HepG2 (cell line): ENCODE data around the gene EXTL1. TPM values are rescaled to one million over a fixed set of nuclear protein-coding genes. Genes with fewer than 3 reads are reported as not detected.

ENCODE experiments used
- GFI1 ChIP-seq: sonication (generic); formaldehyde crosslinking; IDR thresholded peaks from 2 replicates; pipeline ENCODE4 v1.5.0; 2020; ENCODE audit warnings: missing genetic modification reagents, mild to moderate bottlenecking, borderline replicate concordance
- HOXA5 ChIP-seq: sonication (generic); formaldehyde crosslinking; IDR thresholded peaks from 2 replicates; pipeline ENCODE4 v1.4.0; 2020; ENCODE audit warnings: missing genetic modification reagents
- IKZF1 ChIP-seq: fragments of 450-650 bp; IDR thresholded peaks from 2 replicates; pipeline ENCODE4 v1.7.1; 2016
- KDM3A ChIP-seq: IDR thresholded peaks from 2 replicates; pipeline ENCODE4 v1.6.1; 2018; ENCODE audit warnings: low read depth, missing compliant biosample characterization
- LCORL ChIP-seq, 2 experiments: fragments of 450-650 bp in 1 of 2; sonication (generic) in 1 of 2; formaldehyde crosslinking in 1 of 2; IDR thresholded peaks; 2 replicates each; pipeline versions ENCODE4 v1.5.0 to v1.6.1; 2017 to 2020; ENCODE audit warnings: antibody characterized with exemption in 1 of 2, missing genetic modification reagents in 1 of 2
- POLR2A ChIP-seq, 2 experiments: IDR thresholded peaks; 2 replicates each; pipeline ENCODE4 v1.6.1; 2011; ENCODE audit warnings: low read depth in 2 of 2, low read length in 2 of 2, mild to moderate bottlenecking in 1 of 2, moderate library complexity in 1 of 2; ENCODE audit not compliant: insufficient read depth in 1 of 2
- SMYD3 ChIP-seq: sonication (generic); formaldehyde crosslinking; IDR thresholded peaks from 2 replicates; pipeline ENCODE4 v1.8.1; 2023; ENCODE audit warnings: mild to moderate bottlenecking, missing genetic modification reagents
- TOE1 ChIP-seq: sonication (generic); formaldehyde crosslinking; IDR thresholded peaks from 2 replicates; pipeline ENCODE4 v1.4.0; 2020; ENCODE audit warnings: mild to moderate bottlenecking, missing genetic modification reagents
- polyA plus RNA-seq, 8 experiments: library from polyadenylated mRNA; depleted of rRNA in 3 of 8; stranded (reverse) in 7 of 8; unstranded in 1 of 8; fragments of >200 nt; fragmentation: Illumina TruSeq in 4 of 8; extraction: Trizol in 4 of 8; gene quantifications; 2 replicates each; pipeline versions ENCODE4 v1.2.1 to v1.2.3, GENCODE V29; 2011 to 2016; ENCODE audit warnings: low read depth in 4 of 8, missing spikeins in 1 of 8, mixed read lengths in 1 of 8; ENCODE audit not compliant: insufficient read depth in 1 of 8
- total RNA-seq, 5 experiments: library from RNA; depleted of rRNA; stranded (reverse); fragments of >200 nt; fragmentation: Illumina TruSeq; extraction: Trizol; gene quantifications; 2 replicates each; pipeline ENCODE4 v1.2.3, GENCODE V29; 2016; ENCODE audit warnings: low read depth in 1 of 5
- TF ChIP-seq, protein P1 (sequence below): sonication (generic); formaldehyde crosslinking; IDR thresholded peaks from 2 replicates; pipeline ENCODE4 v1.4.0; 2020; ENCODE audit warnings: missing genetic modification reagents, low read depth, mild to moderate bottlenecking, borderline replicate concordance
- TF ChIP-seq, protein P2 (sequence below): sonication (generic); formaldehyde crosslinking; IDR thresholded peaks from 2 replicates; pipeline ENCODE4 v1.5.0; 2020; ENCODE audit warnings: missing genetic modification reagents, mild to moderate bottlenecking, borderline replicate concordance
- TF ChIP-seq, protein P3 (sequence below): sonication (generic); formaldehyde crosslinking; conservative IDR thresholded peaks from 2 replicates; pipeline ENCODE4 v1.8.0; 2022; ENCODE audit warnings: low read depth, missing genetic modification reagents
- TF ChIP-seq, protein P4 (sequence below): fragments of 450-650 bp; IDR thresholded peaks from 2 replicates; pipeline ENCODE4 v1.6.1; 2017; ENCODE audit warnings: mild to moderate bottlenecking
- TF ChIP-seq, protein P5 (sequence below): sonication (generic); formaldehyde crosslinking; IDR thresholded peaks from 2 replicates; pipeline ENCODE4 v1.4.0; 2020; ENCODE audit warnings: missing genetic modification reagents
- TF ChIP-seq, protein P6 (sequence below): IDR thresholded peaks from 2 replicates; pipeline ENCODE4 v1.6.1; 2012; ENCODE audit warnings: low read depth, low read length, improper control_type of control experiment
- TF ChIP-seq, protein P7 (sequence below): sonication (generic); formaldehyde crosslinking; IDR thresholded peaks from 2 replicates; pipeline ENCODE4 v1.8.1; 2023; ENCODE audit warnings: mild to moderate bottlenecking, missing genetic modification reagents

The EXTL1 gene
- total and polyA plus RNA-seq, 2 of the 13 experiments (the other 11 are each of a cell fraction or from before 2014, with no cell fraction given) = 0.35 to 1.0 TPM

DNA sequence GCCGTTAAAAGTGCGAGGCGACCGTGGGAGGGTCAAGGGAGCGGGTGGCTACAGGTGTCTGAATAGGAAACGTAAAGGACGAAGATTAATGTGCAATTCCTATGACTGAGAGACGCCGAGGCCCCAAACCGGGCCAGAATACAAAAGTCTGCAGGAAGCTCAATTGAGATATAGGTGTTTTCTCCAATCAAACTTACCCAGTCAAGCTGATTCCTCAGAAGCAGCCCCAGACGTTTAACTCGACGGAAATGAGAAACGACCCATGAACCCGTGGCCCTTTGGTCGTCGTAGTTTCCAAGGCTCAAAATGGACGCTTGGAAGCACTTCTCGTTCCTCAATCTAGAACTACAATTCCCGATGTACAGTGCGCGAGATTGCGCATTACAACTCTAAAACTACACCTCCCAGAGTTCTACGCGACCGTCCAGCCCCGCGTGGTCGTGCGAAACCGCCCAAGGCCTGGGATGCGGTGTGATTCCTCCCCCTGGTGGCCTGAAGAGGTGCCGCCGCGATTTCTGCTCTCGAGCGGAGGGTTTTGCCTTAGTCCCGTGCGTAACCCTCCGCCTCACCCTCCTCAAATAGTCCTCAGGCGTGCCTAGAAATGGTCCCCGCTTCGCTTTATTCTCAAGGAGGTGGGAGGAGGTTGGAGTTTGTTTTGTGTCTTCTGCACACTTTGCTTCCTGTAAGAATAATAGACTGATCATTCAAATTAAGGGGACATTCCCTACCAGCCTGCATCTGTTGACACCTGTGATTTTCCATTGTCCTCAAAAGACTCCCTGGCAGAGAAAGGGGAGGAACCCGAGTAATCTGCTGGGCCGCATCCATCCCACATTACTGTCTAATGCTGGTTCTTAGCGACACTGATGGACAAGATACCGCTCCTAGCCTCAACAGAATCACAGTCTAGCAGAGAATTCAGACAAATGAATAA lies 23.5 kb upstream of the EXTL1 start, which contains the start of gene PAFAH2 (continued):
- TF ChIP-seq, protein P1, sequence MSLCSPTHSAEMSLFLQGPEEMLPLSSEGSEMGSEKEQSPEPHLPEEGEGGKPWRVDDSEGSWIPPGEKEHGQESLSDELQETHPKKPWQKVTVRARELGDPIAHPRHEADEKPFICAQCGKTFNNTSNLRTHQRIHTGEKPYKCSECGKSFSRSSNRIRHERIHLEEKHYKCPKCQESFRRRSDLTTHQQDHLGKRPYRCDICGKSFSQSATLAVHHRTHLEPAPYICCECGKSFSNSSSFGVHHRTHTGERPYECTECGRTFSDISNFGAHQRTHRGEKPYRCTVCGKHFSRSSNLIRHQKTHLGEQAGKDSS (CRISPR knock-in tag) = peak; percentile 86; the same call in 1 of the 2 replicates
- TF ChIP-seq, protein P2, sequence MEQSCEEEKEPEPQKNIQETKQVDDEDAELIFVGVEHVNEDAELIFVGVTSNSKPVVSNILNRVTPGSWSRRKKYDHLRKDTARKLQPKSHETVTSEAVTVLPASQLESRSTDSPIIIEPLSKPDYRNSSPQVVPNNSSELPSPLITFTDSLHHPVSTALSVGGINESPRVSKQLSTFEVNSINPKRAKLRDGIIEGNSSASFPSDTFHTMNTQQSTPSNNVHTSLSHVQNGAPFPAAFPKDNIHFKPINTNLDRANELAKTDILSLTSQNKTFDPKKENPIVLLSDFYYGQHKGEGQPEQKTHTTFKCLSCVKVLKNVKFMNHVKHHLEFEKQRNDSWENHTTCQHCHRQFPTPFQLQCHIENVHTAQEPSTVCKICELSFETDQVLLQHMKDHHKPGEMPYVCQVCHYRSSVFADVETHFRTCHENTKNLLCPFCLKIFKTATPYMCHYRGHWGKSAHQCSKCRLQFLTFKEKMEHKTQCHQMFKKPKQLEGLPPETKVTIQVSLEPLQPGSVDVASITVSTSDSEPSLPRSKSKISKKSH (CRISPR knock-in tag) = 0 out of 2 replicates have a peak, but pooled peaks have one; percentile 43
- TF ChIP-seq SMYD3 (CRISPR knock-in tag) (no peak), GFI1 (CRISPR knock-in tag) (peak; percentile 67), LCORL (IDR thresholded peaks at IDR 0.05) (no peak), LCORL (CRISPR knock-in tag; IDR thresholded peaks at IDR 0.05) (peak; percentile 83), KDM3A (CRISPR knock-in tag) (peak; percentile 98), TOE1 (CRISPR knock-in tag) (no peak; the same call in 1 of the 2 replicates), POLR2A (IDR thresholded peaks at IDR 0.05; ENCODE audit: insufficient read depth in 1 of 2, low read depth in 2 of 2, low read length in 2 of 2) (no peak; a peak in 1 of 4 replicates), HOXA5 (CRISPR knock-in tag) (peak; percentile 89), IKZF1 (no peak)
- TF ChIP-seq, protein P3, sequence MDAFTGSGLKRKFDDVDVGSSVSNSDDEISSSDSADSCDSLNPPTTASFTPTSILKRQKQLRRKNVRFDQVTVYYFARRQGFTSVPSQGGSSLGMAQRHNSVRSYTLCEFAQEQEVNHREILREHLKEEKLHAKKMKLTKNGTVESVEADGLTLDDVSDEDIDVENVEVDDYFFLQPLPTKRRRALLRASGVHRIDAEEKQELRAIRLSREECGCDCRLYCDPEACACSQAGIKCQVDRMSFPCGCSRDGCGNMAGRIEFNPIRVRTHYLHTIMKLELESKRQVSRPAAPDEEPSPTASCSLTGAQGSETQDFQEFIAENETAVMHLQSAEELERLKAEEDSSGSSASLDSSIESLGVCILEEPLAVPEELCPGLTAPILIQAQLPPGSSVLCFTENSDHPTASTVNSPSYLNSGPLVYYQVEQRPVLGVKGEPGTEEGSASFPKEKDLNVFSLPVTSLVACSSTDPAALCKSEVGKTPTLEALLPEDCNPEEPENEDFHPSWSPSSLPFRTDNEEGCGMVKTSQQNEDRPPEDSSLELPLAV (CRISPR knock-in tag) = no peak
- TF ChIP-seq, protein P4, sequence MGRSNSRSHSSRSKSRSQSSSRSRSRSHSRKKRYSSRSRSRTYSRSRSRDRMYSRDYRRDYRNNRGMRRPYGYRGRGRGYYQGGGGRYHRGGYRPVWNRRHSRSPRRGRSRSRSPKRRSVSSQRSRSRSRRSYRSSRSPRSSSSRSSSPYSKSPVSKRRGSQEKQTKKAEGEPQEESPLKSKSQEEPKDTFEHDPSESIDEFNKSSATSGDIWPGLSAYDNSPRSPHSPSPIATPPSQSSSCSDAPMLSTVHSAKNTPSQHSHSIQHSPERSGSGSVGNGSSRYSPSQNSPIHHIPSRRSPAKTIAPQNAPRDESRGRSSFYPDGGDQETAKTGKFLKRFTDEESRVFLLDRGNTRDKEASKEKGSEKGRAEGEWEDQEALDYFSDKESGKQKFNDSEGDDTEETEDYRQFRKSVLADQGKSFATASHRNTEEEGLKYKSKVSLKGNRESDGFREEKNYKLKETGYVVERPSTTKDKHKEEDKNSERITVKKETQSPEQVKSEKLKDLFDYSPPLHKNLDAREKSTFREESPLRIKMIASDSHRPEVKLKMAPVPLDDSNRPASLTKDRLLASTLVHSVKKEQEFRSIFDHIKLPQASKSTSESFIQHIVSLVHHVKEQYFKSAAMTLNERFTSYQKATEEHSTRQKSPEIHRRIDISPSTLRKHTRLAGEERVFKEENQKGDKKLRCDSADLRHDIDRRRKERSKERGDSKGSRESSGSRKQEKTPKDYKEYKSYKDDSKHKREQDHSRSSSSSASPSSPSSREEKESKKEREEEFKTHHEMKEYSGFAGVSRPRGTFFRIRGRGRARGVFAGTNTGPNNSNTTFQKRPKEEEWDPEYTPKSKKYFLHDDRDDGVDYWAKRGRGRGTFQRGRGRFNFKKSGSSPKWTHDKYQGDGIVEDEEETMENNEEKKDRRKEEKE = no peak
- TF ChIP-seq, protein P5, sequence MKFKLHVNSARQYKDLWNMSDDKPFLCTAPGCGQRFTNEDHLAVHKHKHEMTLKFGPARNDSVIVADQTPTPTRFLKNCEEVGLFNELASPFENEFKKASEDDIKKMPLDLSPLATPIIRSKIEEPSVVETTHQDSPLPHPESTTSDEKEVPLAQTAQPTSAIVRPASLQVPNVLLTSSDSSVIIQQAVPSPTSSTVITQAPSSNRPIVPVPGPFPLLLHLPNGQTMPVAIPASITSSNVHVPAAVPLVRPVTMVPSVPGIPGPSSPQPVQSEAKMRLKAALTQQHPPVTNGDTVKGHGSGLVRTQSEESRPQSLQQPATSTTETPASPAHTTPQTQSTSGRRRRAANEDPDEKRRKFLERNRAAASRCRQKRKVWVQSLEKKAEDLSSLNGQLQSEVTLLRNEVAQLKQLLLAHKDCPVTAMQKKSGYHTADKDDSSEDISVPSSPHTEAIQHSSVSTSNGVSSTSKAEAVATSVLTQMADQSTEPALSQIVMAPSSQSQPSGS (CRISPR knock-in tag) = peak; percentile 92
- TF ChIP-seq, protein P6, sequence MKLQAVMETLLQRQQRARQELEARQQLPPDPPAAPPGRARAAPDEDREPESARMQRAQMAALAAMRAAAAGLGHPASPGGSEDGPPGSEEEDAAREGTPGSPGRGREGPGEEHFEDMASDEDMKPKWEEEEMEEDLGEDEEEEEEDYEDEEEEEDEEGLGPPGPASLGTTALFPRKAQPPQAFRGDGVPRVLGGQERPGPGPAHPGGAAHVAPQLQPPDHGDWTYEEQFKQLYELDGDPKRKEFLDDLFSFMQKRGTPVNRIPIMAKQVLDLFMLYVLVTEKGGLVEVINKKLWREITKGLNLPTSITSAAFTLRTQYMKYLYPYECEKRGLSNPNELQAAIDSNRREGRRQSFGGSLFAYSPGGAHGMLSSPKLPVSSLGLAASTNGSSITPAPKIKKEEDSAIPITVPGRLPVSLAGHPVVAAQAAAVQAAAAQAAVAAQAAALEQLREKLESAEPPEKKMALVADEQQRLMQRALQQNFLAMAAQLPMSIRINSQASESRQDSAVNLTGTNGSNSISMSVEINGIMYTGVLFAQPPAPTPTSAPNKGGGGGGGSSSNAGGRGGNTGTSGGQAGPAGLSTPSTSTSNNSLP = peak; percentile 89
- TF ChIP-seq, protein P7, sequence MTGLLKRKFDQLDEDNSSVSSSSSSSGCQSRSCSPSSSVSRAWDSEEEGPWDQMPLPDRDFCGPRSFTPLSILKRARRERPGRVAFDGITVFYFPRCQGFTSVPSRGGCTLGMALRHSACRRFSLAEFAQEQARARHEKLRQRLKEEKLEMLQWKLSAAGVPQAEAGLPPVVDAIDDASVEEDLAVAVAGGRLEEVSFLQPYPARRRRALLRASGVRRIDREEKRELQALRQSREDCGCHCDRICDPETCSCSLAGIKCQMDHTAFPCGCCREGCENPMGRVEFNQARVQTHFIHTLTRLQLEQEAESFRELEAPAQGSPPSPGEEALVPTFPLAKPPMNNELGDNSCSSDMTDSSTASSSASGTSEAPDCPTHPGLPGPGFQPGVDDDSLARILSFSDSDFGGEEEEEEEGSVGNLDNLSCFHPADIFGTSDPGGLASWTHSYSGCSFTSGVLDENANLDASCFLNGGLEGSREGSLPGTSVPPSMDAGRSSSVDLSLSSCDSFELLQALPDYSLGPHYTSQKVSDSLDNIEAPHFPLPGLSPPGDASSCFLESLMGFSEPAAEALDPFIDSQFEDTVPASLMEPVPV (CRISPR knock-in tag) = peak; percentile 72
